Skeletal muscle satellite cell (primary cell): Measurements from ENCODE around the gene HDGFL2.

Source experiments
- H3K27me3 ChIP-seq: 2 replicates; pipeline ENCODE4 v1.7.0; 2013; ENCODE audit warnings: low read length; ENCODE audit not compliant: control insufficient read depth, insufficient read depth
- H3K36me3 ChIP-seq: 2 replicates; pipeline ENCODE4 v1.7.0; 2013; ENCODE audit warnings: mild to moderate bottlenecking, control low read depth, low read length; ENCODE audit not compliant: insufficient read depth
- H3K4me1 ChIP-seq: 2 replicates; pipeline ENCODE4 v1.7.0; 2013; ENCODE audit warnings: low read length; ENCODE audit not compliant: control insufficient read depth, insufficient read depth
- H3K4me2 ChIP-seq: 2 replicates; pipeline ENCODE4 v1.7.0; 2013; ENCODE audit warnings: mild to moderate bottlenecking, low read length
- H3K4me3 ChIP-seq: 2 replicates; pipeline ENCODE4 v1.7.0; 2013; ENCODE audit warnings: low read length
- H3K9ac ChIP-seq: 2 replicates; pipeline ENCODE4 v1.7.0; 2013; ENCODE audit warnings: mild to moderate bottlenecking, low read depth, low read length, moderate library complexity
- H3K9me3 ChIP-seq: replicated peaks from 2 replicates; pipeline ENCODE4 v1.7.0; 2013; ENCODE audit warnings: mild to moderate bottlenecking, control low read depth, low read length

Gene HDGFL2

GRCh38 chr19:4434391-4434790, 37.7 kb upstream of the HDGFL2 start:
- H3K4me1 ChIP-seq: no peaks in the 10 kb centered on the region
- no peak overlapping the region for H3K4me3 ChIP-seq
- peaks cover 36% of the 10 kb centered on the region for H3K36me3 ChIP-seq

GRCh38 chr19:4436231-4436630, 35.9 kb upstream of the HDGFL2 start:
- Histone ChIP-seq H3K36me3 (peaks cover 30% of the 10 kb centered on the region), H3K9me3 (no peaks in the 10 kb centered on the region), H3K4me1 (no peaks in the 10 kb centered on the region), H3K9ac (no peak overlapping the region), H3K27me3 (no peaks in the 10 kb centered on the region), H3K4me3 (no peak overlapping the region), H3K4me2 (no peak overlapping the region)

More at GRCh38 chr19:4434391-4434790, 37.7 kb upstream of the HDGFL2 start:
- Histone ChIP-seq H3K9ac (no peak overlapping the region), H3K27me3 (no peaks in the 10 kb centered on the region), H3K9me3 (no peaks in the 10 kb centered on the region), H3K4me2 (no peak overlapping the region)

- peaks cover 22% of the 10 kb centered on the region for H3K36me3 ChIP-seq
- no peaks in the 10 kb centered on the region for H3K4me1 ChIP-seq
- no peaks in the 10 kb centered on the region for H3K27me3 ChIP-seq
- no peaks in the 10 kb centered on the region for H3K9me3 ChIP-seq
- no peak overlapping the region for H3K4me3 ChIP-seq
- H3K9ac ChIP-seq: no peak overlapping the region
- H3K4me2 ChIP-seq: no peak overlapping the region
These were observed 35.0 kb upstream of the HDGFL2 start for GRCh38 chr19:4437103-4437502.

- Histone ChIP-seq H3K4me2 (no peak overlapping the region), H3K4me3 (no peak overlapping the region), H3K9me3 (no peaks in the 10 kb centered on the region), H3K36me3 (peaks cover 20% of the 10 kb centered on the region), H3K27me3 (no peaks in the 10 kb centered on the region), H3K4me1 (no peaks in the 10 kb centered on the region), H3K9ac (no peak overlapping the region)
These were observed 32.9 kb upstream of the HDGFL2 start for GRCh38 chr19:4439243-4439642.

- H3K9me3 ChIP-seq: no peaks in the 10 kb centered on the region
- no peak overlapping the region for H3K4me2 ChIP-seq
- peaks cover 44% of the 10 kb centered on the region for H3K36me3 ChIP-seq
- H3K4me1 ChIP-seq: no peaks in the 10 kb centered on the region
- H3K9ac ChIP-seq: no peak overlapping the region
- H3K27me3 ChIP-seq: no peaks in the 10 kb centered on the region
- no peak overlapping the region for H3K4me3 ChIP-seq
These were observed 29.9 kb upstream of the HDGFL2 start for GRCh38 chr19:4441994-4442818.

GRCh38 chr19:4442819-4443146, 29.3 kb upstream of the HDGFL2 start:
- H3K27me3 ChIP-seq: no peaks in the 10 kb centered on the region
- no peak overlapping the region for H3K9ac ChIP-seq
- H3K36me3 ChIP-seq: peaks cover 49% of the 10 kb centered on the region
- no peak overlapping the region for H3K4me3 ChIP-seq
- H3K9me3 ChIP-seq: no peaks in the 10 kb centered on the region
- no peaks in the 10 kb centered on the region for H3K4me1 ChIP-seq
- no peak overlapping the region for H3K4me2 ChIP-seq

- H3K9ac ChIP-seq: no peak overlapping the region
- H3K27me3 ChIP-seq: no peaks in the 10 kb centered on the region
- H3K9me3 ChIP-seq: no peaks in the 10 kb centered on the region
- H3K4me1 ChIP-seq: no peaks in the 10 kb centered on the region
- H3K4me2 ChIP-seq: no peak overlapping the region
- no peak overlapping the region for H3K4me3 ChIP-seq
- peaks cover 53% of the 10 kb centered on the region for H3K36me3 ChIP-seq
These were observed 28.9 kb upstream of the HDGFL2 start for GRCh38 chr19:4443188-4443587.

- peaks cover 63% of the 10 kb centered on the region for H3K36me3 ChIP-seq
- no peak overlapping the region for H3K4me2 ChIP-seq
- no peak overlapping the region for H3K9ac ChIP-seq
- no peak overlapping the region for H3K4me3 ChIP-seq
- H3K4me1 ChIP-seq: no peaks in the 10 kb centered on the region
- no peaks in the 10 kb centered on the region for H3K27me3 ChIP-seq
- no peaks in the 10 kb centered on the region for H3K9me3 ChIP-seq
These were observed 27.9 kb upstream of the HDGFL2 start for GRCh38 chr19:4443966-4444764.

GRCh38 chr19:4444765-4445741, 27.0 kb upstream of the HDGFL2 start:
- Histone ChIP-seq H3K4me3 (no peak overlapping the region), H3K4me1 (no peaks in the 10 kb centered on the region), H3K36me3 (peaks cover 65% of the 10 kb centered on the region), H3K9me3 (no peaks in the 10 kb centered on the region), H3K9ac (no peak overlapping the region), H3K27me3 (no peaks in the 10 kb centered on the region), H3K4me2 (no peak overlapping the region)

- H3K4me2 ChIP-seq: no peak overlapping the region
- H3K9me3 ChIP-seq: no peaks in the 10 kb centered on the region
- no peak overlapping the region for H3K9ac ChIP-seq
- H3K4me1 ChIP-seq: no peaks in the 10 kb centered on the region
- no peak overlapping the region for H3K4me3 ChIP-seq
- H3K36me3 ChIP-seq: peaks cover 66% of the 10 kb centered on the region
- H3K27me3 ChIP-seq: no peaks in the 10 kb centered on the region
These were observed 26.0 kb upstream of the HDGFL2 start for GRCh38 chr19:4445963-4446703.
